CD4-positive, alpha-beta T cell treated with Interleukin-2 at 100 ng/mL for 4 hours (primary cell): ENCODE data around the gene ARHGEF2.

Experiments
- DNase-seq: peaks from one replicate; pipeline ENCODE4 v3.0.0-alpha.2; 2020; ENCODE audit warnings: low spot score

The ARHGEF2 gene

GRCh38 chr1:155911156-155912055 lies 66.9 kb downstream of the ARHGEF2 start, which contains the start of gene RIT1:
RIT1 (minus strand) TSS chr1:155911349; CDS start chr1:155910761, 588 bp downstream.
- DNase-seq, result peak; percentile 83

GRCh38 chr1:155910621-155911121 lies 67.7 kb downstream of the ARHGEF2 start:
- peak; percentile 16 for DNase-seq

- DNase-seq, result peak; percentile 44
These were observed 68.5 kb downstream of the ARHGEF2 start for GRCh38 chr1:155909894-155910293.

GRCh38 chr1:155904261-155904660 lies 74.1 kb downstream of the ARHGEF2 start:
- DNase-seq, result no peak

- no peak for DNase-seq
These were observed 78.2 kb downstream of the ARHGEF2 start for GRCh38 chr1:155900161-155900560.

GRCh38 chr1:155899683-155900082 lies 78.7 kb downstream of the ARHGEF2 start:
- no peak for DNase-seq

GRCh38 chr1:155898888-155899287 lies 79.5 kb downstream of the ARHGEF2 start:
- DNase-seq, result no peak

GRCh38 chr1:155897746-155898145 lies 80.6 kb downstream of the ARHGEF2 start:
- DNase-seq, result no peak
